Measurements from ENCODE around the gene RAP1A.
A peak's percentile ranks its signal among the peaks of the same experiment; 100 is the strongest.

Gene RAP1A

DNA sequence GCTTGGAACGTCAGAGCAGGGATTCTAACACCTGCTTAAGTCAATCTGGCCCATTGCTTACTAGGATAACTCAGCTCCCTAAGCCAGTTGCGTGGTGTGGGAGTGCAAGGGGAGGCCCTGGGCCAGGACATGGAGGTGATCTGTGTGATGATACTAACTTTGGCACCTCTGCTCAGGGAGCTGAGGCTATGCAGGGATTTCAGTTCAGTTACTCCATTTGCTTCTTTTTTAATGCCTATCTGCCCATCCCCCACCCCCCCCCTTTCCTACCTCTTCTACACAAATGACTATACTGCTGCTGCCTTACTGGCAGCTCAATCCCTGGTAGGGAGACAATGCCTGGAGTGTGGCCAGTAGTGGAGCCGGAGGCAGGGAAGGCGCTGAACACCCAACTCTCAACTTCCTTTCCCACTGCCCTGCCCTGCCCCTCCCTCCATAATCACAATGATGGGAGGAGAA lies 100.1 kb downstream of the RAP1A start:
- DNase-seq (ENCODE audit: low read depth): no peak

DNA sequence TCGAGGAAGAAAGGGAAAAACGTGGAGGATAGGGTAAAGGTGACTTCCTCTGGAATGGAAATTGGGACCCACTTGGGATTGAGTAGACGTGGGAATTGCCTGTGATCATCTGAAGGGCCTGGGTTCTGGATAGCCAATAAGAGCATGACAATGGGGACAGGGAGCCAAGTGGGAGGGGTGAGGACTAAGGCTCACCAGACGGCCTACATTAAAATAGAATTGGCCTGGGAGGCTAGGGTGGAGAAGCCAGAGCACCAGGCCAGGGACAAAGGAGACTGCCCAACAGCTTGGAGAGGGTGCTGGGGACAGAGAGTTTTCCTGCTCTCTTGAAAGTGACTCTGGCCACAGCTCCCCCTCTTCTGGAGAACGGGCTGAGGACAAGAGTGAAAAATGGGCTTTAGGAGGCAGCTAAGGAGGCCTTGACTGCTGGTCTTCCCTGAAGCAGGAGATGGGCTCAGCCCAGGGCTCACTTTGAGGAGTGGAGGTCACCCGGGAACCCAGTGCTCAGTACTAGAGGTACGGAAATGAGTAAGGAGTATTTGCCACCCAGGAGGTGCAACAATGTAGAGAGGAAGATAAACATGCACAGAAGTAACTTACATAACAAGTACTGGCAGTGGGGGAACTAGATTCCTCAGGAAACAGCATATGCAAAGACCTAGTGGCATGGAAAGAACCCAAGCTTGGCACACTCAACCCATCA lies 100.8 kb downstream of the RAP1A start:
- no peak for DNase-seq (ENCODE audit: low read depth)

DNA sequence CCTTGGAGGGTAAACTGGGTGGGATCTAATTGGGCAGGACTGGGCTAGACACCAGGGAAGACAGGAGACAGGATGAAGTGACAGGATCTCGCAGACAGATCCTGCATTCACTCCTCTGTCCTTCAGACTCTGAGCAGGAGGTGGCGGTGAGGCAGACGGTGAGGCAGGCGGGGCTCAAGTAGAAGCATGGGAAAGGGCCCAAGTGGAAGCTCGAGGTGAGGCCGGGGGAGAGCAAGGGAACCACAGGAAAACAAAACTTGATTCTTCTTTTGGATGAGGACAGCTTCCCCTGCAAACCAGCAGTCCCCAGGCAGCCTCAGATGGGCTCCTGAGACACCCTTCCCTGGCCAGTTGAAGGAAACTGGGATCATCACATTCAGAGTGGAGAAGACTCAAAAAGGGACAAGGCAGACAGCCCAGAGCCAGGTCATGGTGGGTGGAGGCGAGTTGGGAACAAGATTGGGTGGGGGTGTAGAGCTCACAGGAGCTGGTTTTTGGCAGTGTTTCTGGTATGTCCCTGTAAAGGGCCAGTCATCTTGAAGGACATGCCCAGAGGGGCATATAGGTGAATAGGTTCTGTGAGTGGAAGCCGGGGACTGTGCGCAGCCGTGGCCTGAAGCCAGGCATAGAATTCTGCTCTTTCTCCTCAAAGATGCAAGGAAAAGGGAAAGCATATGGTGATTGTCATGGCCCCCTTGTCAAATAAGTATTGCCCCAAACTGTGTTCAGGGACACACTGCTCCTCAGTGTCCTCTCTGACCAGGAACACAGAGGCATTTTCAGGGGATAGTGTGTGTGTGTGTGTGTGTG lies 101.6 kb downstream of the RAP1A start:
- no peak for DNase-seq (ENCODE audit: low read depth)

DNA sequence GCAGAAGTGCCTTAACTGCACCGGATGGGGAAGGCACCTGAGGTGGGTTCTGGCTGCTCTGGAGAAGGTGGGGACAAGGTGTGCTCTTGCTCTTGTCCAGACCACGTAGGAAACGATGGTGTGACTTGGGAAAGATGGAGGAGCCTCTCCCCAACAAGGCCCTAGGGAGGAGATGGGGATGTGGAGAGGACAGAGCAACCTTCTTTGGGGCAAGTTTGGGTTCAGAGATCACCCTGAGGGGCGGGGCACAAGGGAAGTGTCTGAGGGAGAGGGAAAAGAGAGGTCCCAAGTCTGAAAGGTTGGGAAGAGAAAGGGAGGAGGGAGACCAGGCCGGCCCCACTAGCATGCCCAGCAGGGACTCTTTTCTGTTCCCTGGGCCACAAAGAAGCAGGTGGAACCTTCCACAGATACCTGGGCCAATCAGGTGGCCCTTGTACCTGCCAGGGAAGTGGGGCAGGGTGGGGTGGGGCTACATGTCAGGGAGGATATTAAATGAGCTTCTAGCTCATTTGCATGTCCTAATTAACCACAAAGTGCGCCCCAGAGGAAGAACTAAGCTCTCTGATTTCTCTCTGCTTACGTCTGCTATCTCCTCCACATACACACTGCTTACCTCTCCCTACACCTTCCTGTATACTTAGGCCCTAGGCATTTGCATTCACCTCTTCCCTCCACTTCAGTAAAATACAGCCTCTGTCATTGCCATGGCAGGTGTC lies 103.7 kb downstream of the RAP1A start:
- DNase-seq (ENCODE audit: low read depth): peak; percentile 55

DNA sequence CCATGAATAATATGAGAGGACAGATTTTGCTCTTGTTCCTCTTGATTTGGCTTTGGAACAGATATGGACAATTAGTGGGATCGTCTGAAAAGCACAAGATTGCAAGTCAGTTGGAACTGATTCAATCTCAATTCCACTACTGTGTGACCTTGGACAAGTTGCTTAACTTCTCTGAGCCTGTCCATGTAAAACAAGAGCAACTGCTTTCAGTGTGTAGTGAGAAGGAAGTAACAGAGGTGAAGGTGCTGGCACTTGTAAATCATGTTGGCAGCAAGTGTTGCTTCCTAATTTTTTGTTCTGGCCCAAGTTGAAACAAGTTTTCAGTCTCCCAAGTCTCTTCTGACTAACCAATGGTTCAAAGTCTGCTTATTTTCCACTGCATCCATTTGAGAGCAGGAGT lies 104.3 kb downstream of the RAP1A start:
- no peak for DNase-seq (ENCODE audit: low read depth)

DNA sequence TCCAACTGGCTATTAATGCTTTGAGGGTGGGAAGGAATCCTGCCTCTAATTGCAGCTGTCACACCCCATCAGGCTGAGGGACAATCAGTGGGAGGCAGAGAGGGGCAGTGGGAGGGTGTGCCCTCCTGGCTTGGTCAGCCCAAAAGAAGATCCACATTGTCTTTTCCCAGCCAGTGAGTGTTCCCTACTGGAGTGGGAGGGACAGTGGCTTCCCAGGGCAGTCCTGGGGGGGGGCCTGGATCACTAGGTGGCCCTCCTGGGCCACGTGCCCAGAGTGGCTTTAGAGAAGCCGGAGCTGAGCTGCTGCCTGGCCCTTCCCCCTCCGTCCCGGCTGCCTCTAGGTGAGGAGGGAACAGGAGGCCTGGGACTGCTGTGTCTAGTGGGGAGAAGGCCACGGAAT lies 105.6 kb downstream of the RAP1A start:
- DNase-seq (ENCODE audit: low read depth): no peak

DNA sequence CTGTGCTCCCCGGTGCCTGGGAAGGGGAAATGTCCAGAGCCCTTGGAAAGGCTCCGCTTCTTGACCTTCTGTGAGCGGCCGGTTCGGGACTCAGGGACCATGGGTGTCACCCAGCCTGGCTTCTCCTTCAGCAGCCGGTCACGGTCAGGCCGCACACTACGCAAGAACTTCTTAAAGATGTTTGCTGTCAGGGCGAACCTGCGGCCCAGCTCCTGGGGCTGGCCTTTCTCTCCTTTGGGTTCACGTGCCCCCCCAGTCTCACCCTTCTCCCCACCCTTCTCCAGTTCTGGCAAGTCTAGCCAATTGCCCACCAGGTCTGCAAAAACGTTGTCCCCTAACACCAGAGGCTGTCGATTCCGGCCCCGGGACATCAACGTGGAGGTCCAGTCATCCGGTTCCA lies 107.5 kb downstream of the RAP1A start:
- DNase-seq (ENCODE audit: low read depth): no peak

DNA sequence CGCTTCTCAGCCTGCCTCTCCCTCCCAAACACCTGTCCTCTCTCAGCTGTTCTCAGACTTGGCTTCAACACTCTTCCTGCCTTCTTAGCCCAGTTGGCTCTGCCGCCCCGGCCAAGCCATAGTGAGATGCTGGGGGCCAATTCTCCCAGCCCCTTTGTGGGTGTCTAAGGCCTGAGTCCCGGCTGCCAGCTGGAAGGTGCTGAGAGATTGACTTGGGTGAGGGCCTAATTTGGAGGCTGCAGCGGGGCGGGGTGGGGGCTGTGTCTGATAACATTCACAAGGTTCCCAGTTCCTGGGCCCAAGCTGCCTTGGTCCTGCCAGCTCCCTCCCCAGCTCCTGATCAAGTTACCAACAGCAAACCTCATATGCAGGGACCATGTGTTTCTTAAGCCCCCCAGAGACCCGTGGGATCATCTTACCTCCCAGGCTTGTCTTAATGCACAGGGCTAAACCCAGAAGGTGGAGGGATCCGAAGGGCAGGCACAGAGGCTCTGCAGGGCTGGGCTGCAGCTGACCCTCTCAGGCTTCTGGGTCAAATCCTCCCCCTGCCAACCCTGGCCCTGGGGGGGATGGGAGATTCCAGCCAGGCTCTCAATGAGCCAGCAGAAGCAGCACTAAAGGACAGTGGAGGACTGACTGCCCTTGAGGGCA lies 109.8 kb downstream of the RAP1A start:
- DNase-seq (ENCODE audit: low read depth): no peak

DNA sequence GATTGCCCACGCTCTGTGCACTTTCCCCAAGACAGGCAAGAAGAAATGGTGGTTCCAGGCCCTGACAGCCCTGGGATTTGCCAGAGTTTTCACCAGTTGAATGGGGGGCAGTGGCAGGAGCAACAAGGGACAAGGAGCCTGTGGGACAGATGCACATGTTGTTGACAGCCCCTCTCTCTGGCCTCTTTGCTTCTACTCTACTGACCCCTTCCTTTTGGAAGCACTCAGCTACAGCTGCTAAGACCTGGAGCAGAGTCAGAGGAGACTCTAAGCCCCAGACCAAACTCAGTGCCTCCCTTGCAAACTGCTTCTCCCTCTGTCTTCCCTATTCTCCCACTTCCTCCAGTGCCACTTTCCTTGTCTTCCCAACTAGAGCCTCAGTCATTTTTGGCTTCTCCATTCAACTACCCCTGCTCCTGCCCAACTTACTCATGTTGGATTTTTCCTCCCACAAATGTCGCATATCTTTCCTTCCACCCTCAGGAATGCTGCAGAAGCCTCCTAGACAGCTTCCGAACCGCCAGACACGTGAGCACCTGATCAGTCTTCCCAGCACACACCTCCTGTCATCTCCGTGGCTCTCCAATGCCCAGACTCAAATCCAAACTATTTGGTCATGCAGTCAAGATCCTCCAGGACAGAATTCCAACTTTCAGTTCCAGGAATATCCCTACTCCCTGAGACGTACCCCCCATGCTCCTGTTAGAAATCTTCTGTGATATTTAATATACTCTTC lies 110.5 kb downstream of the RAP1A start:
- no peak for DNase-seq (ENCODE audit: low read depth)

DNA sequence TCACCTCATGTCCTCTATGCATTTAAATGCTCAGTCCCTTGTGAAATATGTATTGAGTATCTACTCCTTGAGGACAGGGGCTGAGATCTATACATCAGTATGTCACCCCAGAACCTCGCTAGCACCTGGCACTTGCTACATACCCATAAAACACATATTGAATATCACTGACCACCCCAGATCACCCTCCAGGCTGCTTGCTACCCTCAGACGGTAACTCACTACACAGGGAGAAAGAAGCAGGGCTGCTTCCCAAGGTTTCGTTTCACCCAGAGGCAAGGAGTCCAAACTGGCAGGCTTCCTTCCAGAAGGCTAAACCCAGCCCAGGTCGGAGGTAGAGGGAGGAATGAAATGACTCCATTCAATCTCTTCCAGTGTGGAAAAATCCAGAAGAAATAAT lies 111.1 kb downstream of the RAP1A start:
- DNase-seq (ENCODE audit: low read depth): no peak

DNA sequence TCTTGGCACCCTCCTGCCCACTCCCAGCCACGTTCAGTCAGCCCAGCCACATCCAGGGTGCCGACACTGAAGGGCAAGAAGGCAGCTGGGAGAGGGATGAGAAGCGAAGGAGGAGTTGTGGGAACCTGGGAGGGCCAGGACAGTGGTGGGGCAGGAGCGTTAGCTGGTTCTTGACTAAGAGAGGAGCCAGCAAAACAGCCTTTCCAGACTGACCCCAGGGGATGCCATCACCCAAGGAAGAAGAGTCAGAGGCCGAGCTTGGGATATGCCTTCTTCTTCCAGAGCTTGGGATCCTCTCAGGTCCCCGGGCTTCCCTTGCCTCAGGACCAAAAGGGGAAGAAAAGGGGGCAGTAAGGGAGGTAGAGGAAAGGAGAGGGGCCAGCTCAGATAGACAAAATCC lies 112.4 kb downstream of the RAP1A start:
- no peak for DNase-seq (ENCODE audit: low read depth)

DNA sequence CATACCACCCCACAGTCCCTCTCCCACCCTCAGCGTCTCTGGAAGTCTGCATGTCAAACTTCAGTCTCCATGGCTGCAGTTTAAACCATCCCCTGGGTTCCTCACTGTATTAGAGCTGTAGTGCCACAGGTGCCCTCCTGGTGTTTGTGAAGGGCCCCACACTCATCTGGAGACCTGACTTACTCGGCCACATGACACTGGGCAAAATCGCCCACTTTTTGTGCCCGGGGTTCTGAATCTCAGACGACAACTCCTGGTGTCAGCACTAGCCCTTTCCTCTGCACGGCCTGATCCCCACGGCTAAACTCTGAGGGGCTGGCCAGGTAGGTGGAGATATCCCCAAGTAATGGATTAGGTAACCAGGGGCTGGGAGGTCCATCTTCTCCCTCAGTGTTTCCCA lies 113.1 kb downstream of the RAP1A start:
- DNase-seq (ENCODE audit: low read depth): no peak

DNA sequence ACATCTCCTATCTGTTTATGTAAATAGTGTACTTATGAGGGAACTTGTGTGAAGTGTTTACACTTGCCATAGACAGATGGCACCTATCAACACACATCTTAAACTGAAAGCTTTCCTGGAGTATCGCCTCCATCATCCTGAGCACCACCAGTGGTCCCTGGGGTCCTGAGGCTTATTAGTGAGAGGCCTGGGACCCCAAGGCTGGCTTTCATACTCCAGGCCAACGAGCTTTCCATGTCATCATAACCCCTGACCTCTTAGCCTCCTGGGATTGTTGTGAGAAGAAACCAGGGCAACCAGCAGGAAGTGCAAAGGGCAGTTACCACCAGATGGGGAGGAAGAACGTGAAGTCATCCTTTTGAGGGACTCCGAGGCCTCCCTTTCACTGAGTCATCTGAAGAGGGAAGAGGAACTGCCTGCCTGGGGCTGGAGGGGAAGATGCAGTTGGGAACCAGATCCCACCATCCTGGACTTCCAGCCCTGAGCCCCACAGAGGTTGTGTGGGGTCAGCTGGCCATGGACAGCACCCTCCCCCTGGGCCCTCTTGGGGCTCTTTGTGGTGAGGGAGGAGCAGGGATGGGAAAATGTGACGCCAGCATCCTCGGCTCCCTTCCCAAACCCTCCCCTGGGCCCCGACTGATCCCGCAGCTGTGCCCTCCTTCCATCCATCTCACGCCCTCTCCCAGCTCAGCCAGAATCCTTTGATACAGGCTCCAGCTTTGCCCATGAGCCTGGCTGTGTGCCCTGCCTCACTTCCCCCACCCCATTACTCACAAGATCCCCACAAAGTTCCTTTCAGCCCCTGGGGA lies 113.8 kb downstream of the RAP1A start:
- DNase-seq (ENCODE audit: low read depth): no peak

DNA sequence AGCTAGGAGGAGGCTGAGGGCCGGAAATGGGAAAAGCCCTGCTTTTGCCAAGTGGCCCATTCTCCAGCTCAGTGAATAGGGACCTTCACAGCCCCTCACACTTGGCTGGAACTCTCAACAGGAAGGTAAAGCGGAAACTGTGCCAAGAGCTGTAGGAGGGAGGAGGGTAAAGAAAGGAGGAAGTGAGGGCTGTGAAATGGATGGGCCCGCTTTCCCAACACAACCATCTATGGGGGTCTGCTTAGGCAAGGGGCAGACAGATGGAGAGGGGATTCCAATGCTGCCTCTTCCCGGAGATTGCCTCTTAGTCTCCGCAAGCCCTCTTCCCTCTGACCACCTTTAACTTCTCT lies 114.4 kb downstream of the RAP1A start:
- no peak for DNase-seq (ENCODE audit: low read depth)

DNA sequence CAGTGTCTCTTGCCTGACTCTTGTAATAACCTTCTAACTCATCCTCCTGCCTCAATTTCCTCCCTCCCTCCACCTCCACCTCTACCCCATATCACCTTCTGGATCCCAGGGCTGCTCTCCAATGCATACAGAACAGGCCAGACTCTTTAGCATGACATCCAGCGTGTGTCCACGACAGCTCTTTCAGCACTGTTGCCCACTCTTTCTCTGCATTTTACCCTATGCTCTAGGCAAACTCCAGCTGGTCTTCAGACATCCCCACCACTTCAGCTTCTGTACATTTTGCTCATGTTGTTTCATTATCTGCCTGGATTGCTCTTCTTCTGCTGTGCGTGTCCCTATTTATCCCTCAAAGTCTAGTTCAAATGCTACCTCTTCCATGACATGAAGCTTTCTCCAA lies 114.8 kb downstream of the RAP1A start:
- no peak for DNase-seq (ENCODE audit: low read depth)

DNA sequence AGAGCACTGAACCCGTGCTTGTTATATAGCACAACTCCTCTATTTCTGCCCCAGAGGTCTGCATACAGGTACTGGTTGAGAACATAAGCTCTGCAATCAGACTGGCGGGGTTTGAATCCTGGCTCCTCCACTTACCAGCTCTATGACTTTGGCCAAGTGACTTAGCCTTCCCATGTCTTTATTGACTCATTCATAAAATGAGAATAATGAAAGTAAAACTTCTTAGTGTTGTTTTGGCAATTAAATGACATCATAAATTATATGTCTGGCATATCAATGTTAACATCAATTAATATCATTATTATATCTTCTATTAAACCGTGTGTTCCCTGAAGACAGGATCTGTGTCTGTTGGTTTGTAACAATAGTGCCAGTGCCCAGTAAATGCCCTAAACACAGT lies 115.3 kb downstream of the RAP1A start:
- DNase-seq (ENCODE audit: low read depth): no peak

DNA sequence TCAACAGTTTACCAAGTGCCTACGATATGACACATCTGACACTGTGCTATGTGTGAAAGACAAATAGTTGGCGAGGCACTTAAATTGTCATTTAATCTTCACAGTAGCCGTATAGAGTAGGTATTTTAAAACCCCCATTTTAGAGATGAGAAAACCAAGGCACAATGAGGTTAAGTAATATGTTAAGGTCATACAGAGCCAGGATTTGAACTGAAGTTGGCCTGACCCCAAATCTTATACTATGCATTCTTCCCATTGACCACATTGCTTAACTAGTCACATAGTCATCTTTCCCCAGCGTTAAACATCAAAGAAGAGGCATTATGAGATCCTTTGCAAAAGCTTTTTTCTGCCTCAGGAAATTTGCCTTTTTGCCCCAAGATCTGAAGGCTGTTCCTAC lies 115.7 kb downstream of the RAP1A start:
- no peak for DNase-seq (ENCODE audit: low read depth)

DNA sequence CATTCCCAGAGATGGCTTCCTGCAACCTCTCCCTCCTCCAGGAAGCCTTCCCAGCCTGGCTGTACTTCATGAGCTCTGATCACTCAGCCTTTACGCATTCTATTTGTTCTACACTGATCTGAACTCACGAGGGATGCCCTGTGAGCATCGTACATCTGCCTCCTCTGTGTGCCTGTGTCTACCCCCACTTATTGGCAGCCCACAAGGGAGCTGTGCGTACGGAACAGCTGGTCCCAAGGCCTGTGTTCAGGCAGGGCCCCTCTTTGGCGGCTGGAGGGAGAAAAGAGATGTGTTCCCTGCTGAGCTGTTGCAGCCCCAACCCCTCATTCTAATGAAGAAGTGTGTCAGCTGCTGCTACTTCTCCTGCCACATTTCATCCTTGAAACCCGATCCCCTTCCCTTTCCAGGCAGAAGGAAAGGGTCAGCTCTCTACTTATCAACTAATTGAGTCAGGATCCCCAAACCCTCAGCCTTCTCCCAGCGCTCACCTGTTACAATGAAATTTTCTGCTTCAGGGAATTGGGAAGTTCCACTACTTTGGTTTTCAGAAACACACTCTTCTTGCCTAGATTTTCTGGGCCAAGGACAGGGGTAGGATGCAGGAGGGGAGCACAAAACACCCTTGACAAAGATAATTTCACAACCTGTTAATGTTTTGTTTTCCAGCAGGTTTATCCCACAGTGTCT lies 116.4 kb downstream of the RAP1A start:
- DNase-seq (ENCODE audit: low read depth): no peak

DNA sequence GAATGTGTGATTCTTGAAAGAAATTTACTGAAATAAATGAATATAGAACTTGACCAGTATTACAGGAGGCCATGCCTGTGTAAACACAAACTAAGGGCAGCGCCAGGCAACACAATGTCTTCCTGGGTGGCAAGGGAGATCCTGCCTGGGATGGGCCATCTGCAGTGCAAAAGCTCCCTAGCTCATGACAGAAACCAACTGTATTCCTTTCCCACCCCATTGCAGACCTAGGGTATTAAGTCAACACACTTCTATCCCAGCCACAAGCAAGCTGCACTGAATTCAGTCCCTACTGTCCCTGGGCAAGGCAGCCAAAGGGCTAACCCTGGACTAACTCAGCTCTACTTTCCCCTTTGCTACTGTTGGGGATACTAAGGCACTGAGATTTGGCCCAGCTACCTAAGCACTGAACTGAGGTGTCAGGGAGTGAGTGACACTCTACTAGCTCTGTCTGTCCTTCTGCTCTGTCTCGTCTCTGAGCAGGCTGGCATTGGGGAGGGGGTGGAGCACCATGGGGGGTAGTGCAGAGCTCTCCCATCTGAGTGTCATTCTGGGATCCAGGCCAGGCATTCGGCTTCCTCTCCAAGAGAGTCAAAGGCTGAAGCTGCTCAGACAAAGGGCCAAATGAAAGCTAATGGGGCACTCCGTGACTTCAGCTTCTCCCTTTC lies 117.1 kb downstream of the RAP1A start:
- DNase-seq (ENCODE audit: low read depth): no peak
